Keratinocyte (primary cell): ENCODE measurements around the gene VTCN1. TPM values are rescaled to one million over a fixed set of nuclear protein-coding genes. Genes with fewer than 3 reads are reported as not detected.

Experiments
- DNase-seq: peaks from one replicate; pipeline ENCODE4 v3.0.0-alpha.2; 2011; ENCODE audit warnings: low read depth, missing footprints, low spot score
- FAIRE-seq: peaks from 2 replicates; lab custom pipeline; 2011; peaks lifted over from hg19 to GRCh38; lab: Jason Lieb, UNC
- H2AFZ ChIP-seq: 2 replicates; pipeline ENCODE4 v1.6.0; 2012; ENCODE audit warnings: low read length, control low read depth, inconsistent platforms; ENCODE audit not compliant: control insufficient read depth
- H3K27ac ChIP-seq: 2 replicates; pipeline ENCODE4 v1.5.1; 2011; ENCODE audit warnings: low read length; ENCODE audit not compliant: control insufficient read depth, insufficient read depth
- H3K27me3 ChIP-seq: 3 replicates; pipeline ENCODE4 v1.6.0; 2011; ENCODE audit warnings: low read length; ENCODE audit not compliant: control insufficient read depth, insufficient read depth; ENCODE audit errors: extremely low read depth
- H3K36me3 ChIP-seq, 2 experiments: 2 replicates in 1 of 2; 3 replicates in 1 of 2; pipeline ENCODE4 v1.5.1; 2011; ENCODE audit warnings: low read length in 2 of 2, mild to moderate bottlenecking in 1 of 2; ENCODE audit not compliant: control insufficient read depth in 2 of 2, insufficient read depth in 2 of 2; ENCODE audit errors: extremely low read depth in 1 of 2
- H3K4me1 ChIP-seq: 3 replicates; pipeline ENCODE4 v1.5.1; 2011; ENCODE audit warnings: low read length; ENCODE audit not compliant: control insufficient read depth, insufficient read depth; ENCODE audit errors: extremely low read depth
- H3K4me2 ChIP-seq: 3 replicates; pipeline ENCODE4 v1.6.0; 2011; ENCODE audit warnings: low read depth, low read length; ENCODE audit not compliant: control insufficient read depth, insufficient read depth; ENCODE audit errors: extremely low read depth
- H3K4me3 ChIP-seq, 3 experiments: fragments of 200-600 bp in 1 of 3; sonication (generic) in 1 of 3; 2 replicates in 2 of 3; 3 replicates in 1 of 3; pipeline ENCODE4 v1.5.1; 2011 to 2016; ENCODE audit warnings: low read length in 3 of 3, mild to moderate bottlenecking in 3 of 3, control low read depth in 2 of 3, inconsistent platforms in 1 of 3, low read depth in 1 of 3, mixed read lengths in 1 of 3, mixed run types in 1 of 3, moderate library complexity in 1 of 3; ENCODE audit not compliant: control insufficient read depth in 2 of 3, insufficient read depth in 2 of 3; ENCODE audit errors: extremely low read depth in 1 of 3
- H3K79me2 ChIP-seq: 2 replicates; pipeline ENCODE4 v1.6.0; 2012; ENCODE audit warnings: low read length; ENCODE audit not compliant: control insufficient read depth, insufficient read depth
- H3K9ac ChIP-seq: 3 replicates; pipeline ENCODE4 v1.6.0; 2011; ENCODE audit warnings: low read length; ENCODE audit not compliant: control insufficient read depth, insufficient read depth; ENCODE audit errors: extremely low read depth
- H3K9me1 ChIP-seq: 3 replicates; pipeline ENCODE4 v1.6.0; 2011; ENCODE audit warnings: low read length; ENCODE audit not compliant: control insufficient read depth, insufficient read depth; ENCODE audit errors: extremely low read depth
- H3K9me3 ChIP-seq: 2 replicates; pipeline ENCODE4 v1.5.1; 2012; ENCODE audit warnings: low read depth, low read length; ENCODE audit not compliant: control insufficient read depth
- H4K20me1 ChIP-seq: 3 replicates; pipeline ENCODE4 v1.6.0; 2011; ENCODE audit warnings: low read length; ENCODE audit not compliant: control insufficient read depth, insufficient read depth; ENCODE audit errors: extremely low read depth
- EZH2 ChIP-seq: IDR thresholded peaks from one replicate; pipeline ENCODE4 v1.6.1; 2012; ENCODE audit warnings: inconsistent platforms, mild to moderate bottlenecking, low read length, moderate library complexity
- dilution Hi-C: fragments of 300-500 bp; cut with MboI; formaldehyde crosslinking; loops from one replicate; pipeline ENCODE4 v1.7.0; 2020; ENCODE audit warnings: low sequenced_read_pairs; ENCODE audit not compliant: extremely low pct_ligation_motif_present
- polyA plus RNA-seq, 5 experiments: library from polyadenylated mRNA; depleted of rRNA in 3 of 5; stranded (reverse) in 3 of 5; stranded (forward) in 1 of 5; unstranded in 1 of 5; fragments of >200 nt; gene quantifications; 1 replicate in 1 of 5; 2 replicates in 3 of 5; 3 replicates in 1 of 5; pipeline versions ENCODE4 v1.2.1 to v1.2.3, GENCODE V29; 2011 to 2012; ENCODE audit warnings: missing spikeins in 2 of 5, low read depth in 1 of 5, low replicate concordance in 1 of 5
- TF ChIP-seq, protein P1 (sequence below), 3 experiments: IDR thresholded peaks in 1 of 3; conservative IDR thresholded peaks in 1 of 3; optimal IDR thresholded peaks in 1 of 3; 2 replicates in 2 of 3; 3 replicates in 1 of 3; pipeline versions ENCODE3 to v1.5.1; 2011; ENCODE audit warnings: low read length in 3 of 3, mild to moderate bottlenecking in 3 of 3, moderate library complexity in 2 of 3, control low read depth in 1 of 3, inconsistent platforms in 1 of 3; ENCODE audit not compliant: insufficient read depth in 2 of 3; ENCODE audit errors: extremely low read depth in 1 of 3

VTCN1 gene
- polyA plus RNA-seq, 1 donor (not counting 4 experiments of a cell fraction or from before 2014, with no cell fraction given) = not detected

DNA sequence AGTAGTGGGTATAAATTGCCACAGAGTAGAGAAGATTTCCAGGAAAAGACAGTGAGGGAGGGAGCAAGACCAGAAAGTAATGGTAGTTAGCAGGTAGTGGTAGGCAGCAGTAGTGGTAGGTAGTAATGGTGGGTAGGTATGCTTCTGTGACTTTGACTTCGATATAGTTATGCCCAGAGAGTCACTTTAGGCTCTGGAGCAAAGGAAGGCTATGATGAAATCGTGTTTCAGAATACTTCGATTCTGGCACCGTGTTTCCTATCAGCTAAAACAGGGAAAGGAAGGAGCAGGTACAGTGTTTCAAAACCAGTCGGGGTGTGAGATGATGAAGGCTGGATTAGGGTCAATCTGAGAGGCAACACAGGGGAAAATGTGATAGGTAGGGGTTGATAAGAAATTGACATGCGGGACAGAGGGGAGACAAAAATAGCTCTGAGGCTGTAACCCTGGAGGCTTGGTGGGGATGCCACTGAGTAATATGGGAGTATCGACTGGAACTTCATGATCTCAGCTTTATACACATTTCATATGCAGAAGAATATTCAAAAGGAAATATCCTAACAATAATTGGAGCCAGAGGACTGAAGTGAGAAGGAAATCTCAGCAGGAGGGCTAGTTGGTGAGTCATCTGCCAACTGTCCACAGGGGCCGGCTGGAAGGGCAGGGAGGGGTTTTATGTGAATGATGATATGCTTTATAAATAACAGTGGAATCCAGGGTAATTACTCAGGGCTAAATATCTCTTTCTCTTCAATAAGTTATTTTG is 64.0 kb downstream of the VTCN1 start:
- Histone ChIP-seq H3K79me2 (no peaks in the 10 kb centered on the region), H3K9me3 (no peaks in the 10 kb centered on the region), H3K27me3 (no peaks in the 10 kb centered on the region), H3K9me1 (no peaks in the 10 kb centered on the region), H3K27ac (no peak overlapping the region), H3K4me2 (no peak overlapping the region), H2AFZ (no peak overlapping the region), H4K20me1 (no peaks in the 10 kb centered on the region), H3K4me1 (peaks cover 9% of the 10 kb centered on the region), H3K36me3 (no peaks in the 10 kb centered on the region), H3K4me3 (no peak overlapping the region), H3K9ac (no peak overlapping the region)
- FAIRE-seq (no peak), DNase-seq (no peak)
- no peak for TF ChIP-seq EZH2
- TF ChIP-seq, protein P1, sequence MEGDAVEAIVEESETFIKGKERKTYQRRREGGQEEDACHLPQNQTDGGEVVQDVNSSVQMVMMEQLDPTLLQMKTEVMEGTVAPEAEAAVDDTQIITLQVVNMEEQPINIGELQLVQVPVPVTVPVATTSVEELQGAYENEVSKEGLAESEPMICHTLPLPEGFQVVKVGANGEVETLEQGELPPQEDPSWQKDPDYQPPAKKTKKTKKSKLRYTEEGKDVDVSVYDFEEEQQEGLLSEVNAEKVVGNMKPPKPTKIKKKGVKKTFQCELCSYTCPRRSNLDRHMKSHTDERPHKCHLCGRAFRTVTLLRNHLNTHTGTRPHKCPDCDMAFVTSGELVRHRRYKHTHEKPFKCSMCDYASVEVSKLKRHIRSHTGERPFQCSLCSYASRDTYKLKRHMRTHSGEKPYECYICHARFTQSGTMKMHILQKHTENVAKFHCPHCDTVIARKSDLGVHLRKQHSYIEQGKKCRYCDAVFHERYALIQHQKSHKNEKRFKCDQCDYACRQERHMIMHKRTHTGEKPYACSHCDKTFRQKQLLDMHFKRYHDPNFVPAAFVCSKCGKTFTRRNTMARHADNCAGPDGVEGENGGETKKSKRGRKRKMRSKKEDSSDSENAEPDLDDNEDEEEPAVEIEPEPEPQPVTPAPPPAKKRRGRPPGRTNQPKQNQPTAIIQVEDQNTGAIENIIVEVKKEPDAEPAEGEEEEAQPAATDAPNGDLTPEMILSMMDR (optimal IDR thresholded peaks at IDR 0.05 in 1 of 3, IDR thresholded peaks at IDR 0.05 in 1 of 3, conservative IDR thresholded peaks at IDR 0.05 in 1 of 3; ENCODE audit: extremely low read depth in 1 of 3, insufficient read depth in 2 of 3, low read length in 3 of 3) = no peak
- dilution Hi-C loops = no loop called here

DNA sequence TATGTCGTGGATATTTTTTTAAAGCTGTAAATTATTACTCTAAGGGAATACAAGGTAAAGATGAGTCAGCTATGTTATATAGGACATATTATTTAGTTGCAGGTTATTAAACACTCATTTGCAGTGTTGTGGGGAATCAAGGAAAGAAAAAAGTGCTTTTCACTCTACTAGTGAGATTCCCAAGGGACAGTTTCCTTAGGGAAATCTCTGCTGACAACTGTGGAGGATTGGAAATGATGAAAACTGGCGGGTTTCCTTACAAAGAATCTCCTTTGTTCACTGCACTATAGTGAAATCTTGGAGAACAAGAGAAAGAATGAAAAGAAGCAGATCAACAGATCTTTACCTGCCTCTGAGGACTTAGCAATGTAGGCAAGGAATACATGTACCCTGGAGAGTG is 64.7 kb downstream of the VTCN1 start:
- TF ChIP-seq EZH2 = no peak
- TF ChIP-seq, protein P1 (optimal IDR thresholded peaks at IDR 0.05 in 1 of 3, IDR thresholded peaks at IDR 0.05 in 1 of 3, conservative IDR thresholded peaks at IDR 0.05 in 1 of 3; ENCODE audit: extremely low read depth in 1 of 3, insufficient read depth in 2 of 3, low read length in 3 of 3) = no peak
- H3K36me3 ChIP-seq = no peaks in the 10 kb centered on the region
- no peak for DNase-seq
- no peaks in the 10 kb centered on the region for H3K79me2 ChIP-seq
- H3K4me2 ChIP-seq = no peak overlapping the region
- no peak overlapping the region for H3K9ac ChIP-seq
- dilution Hi-C loops = no loop called here
- H3K4me3 ChIP-seq = no peak overlapping the region
- H3K27me3 ChIP-seq = no peaks in the 10 kb centered on the region
- peaks cover 9% of the 10 kb centered on the region for H3K4me1 ChIP-seq
- no peak overlapping the region for H2AFZ ChIP-seq
- H3K9me1 ChIP-seq = no peaks in the 10 kb centered on the region
- H3K27ac ChIP-seq = no peak overlapping the region
- no peaks in the 10 kb centered on the region for H4K20me1 ChIP-seq
- no peak for FAIRE-seq
- H3K9me3 ChIP-seq = no peaks in the 10 kb centered on the region
